ENCODE measurements around the gene WWTR1. TPM values are rescaled to one million over a fixed set of nuclear protein-coding genes. Genes with fewer than 3 reads are reported as not detected.

The WWTR1 gene
- total RNA-seq, 1 experiment from 2014 or later = 28.2 TPM

- in situ Hi-C loops (cut with HindIII; ENCODE audit: low sequenced_read_pairs) = no loop called here
- no peak for DNase-seq (ENCODE audit: low spot score)
Observed at GRCh38 chr3:149551500-149551899, 106.3 kb downstream of the WWTR1 start.

GRCh38 chr3:149548669-149549065, 109.2 kb downstream of the WWTR1 start:
- in situ Hi-C loops (cut with HindIII; ENCODE audit: low sequenced_read_pairs) = no loop called here
- no peak for DNase-seq (ENCODE audit: low spot score)

- in situ Hi-C loops (cut with HindIII; ENCODE audit: low sequenced_read_pairs) = no loop called here
- DNase-seq (ENCODE audit: low spot score) = no peak
Observed at GRCh38 chr3:149547954-149548668, 109.7 kb downstream of the WWTR1 start.

- in situ Hi-C loops (cut with HindIII; ENCODE audit: low sequenced_read_pairs) = no loop called here
- DNase-seq (ENCODE audit: low spot score) = peak; percentile 21
Observed at GRCh38 chr3:149547413-149547812, 110.4 kb downstream of the WWTR1 start.

- no peak for DNase-seq (ENCODE audit: low spot score)
- in situ Hi-C loops (cut with HindIII; ENCODE audit: low sequenced_read_pairs) = no loop called here
Observed at GRCh38 chr3:149545049-149545448, 112.8 kb downstream of the WWTR1 start.

GRCh38 chr3:149542375-149543312, 115.2 kb downstream of the WWTR1 start:
- DNase-seq (ENCODE audit: low spot score) = no peak
- in situ Hi-C loops (cut with HindIII; ENCODE audit: low sequenced_read_pairs) = no loop called here

GRCh38 chr3:149541091-149541491, 116.7 kb downstream of the WWTR1 start:
- DNase-seq (ENCODE audit: low spot score) = no peak
- in situ Hi-C loops (cut with HindIII; ENCODE audit: low sequenced_read_pairs) = no loop called here

- in situ Hi-C loops (cut with HindIII; ENCODE audit: low sequenced_read_pairs) = no loop called here
- DNase-seq (ENCODE audit: low spot score) = no peak
Observed at GRCh38 chr3:149538371-149538770, 119.5 kb downstream of the WWTR1 start.

GRCh38 chr3:149536429-149536828, 121.4 kb downstream of the WWTR1 start:
- in situ Hi-C loops (cut with HindIII; ENCODE audit: low sequenced_read_pairs) = no loop called here

GRCh38 chr3:149535333-149535685, 122.5 kb downstream of the WWTR1 start:
- in situ Hi-C loops (cut with HindIII; ENCODE audit: low sequenced_read_pairs) = no loop called here

More at GRCh38 chr3:149536429-149536828, 121.4 kb downstream of the WWTR1 start:
- peak; percentile 59 for DNase-seq (ENCODE audit: low spot score)

GRCh38 chr3:149534671-149535332, 123.0 kb downstream of the WWTR1 start:
- in situ Hi-C loops (cut with HindIII; ENCODE audit: low sequenced_read_pairs) = no loop called here
- no peak for DNase-seq (ENCODE audit: low spot score)

More at GRCh38 chr3:149535333-149535685, 122.5 kb downstream of the WWTR1 start:
- no peak for DNase-seq (ENCODE audit: low spot score)

- DNase-seq (ENCODE audit: low spot score) = no peak
- in situ Hi-C loops (cut with HindIII; ENCODE audit: low sequenced_read_pairs) = no loop called here
Observed at GRCh38 chr3:149534082-149534481, 123.7 kb downstream of the WWTR1 start.

GRCh38 chr3:149532489-149533180, 125.2 kb downstream of the WWTR1 start:
- in situ Hi-C loops (cut with HindIII; ENCODE audit: low sequenced_read_pairs) = no loop called here
- no peak for DNase-seq (ENCODE audit: low spot score)

GRCh38 chr3:149529099-149529498, 128.7 kb downstream of the WWTR1 start:
- in situ Hi-C loops (cut with HindIII; ENCODE audit: low sequenced_read_pairs) = no loop called here

GRCh38 chr3:149528340-149528650, 129.5 kb downstream of the WWTR1 start:
- no peak for DNase-seq (ENCODE audit: low spot score)
- in situ Hi-C loops (cut with HindIII; ENCODE audit: low sequenced_read_pairs) = no loop called here

More at GRCh38 chr3:149529099-149529498, 128.7 kb downstream of the WWTR1 start:
- no peak for DNase-seq (ENCODE audit: low spot score)

- in situ Hi-C loops (cut with HindIII; ENCODE audit: low sequenced_read_pairs) = no loop called here
- DNase-seq (ENCODE audit: low spot score) = no peak
Observed at GRCh38 chr3:149527531-149528339, 130.1 kb downstream of the WWTR1 start.

- in situ Hi-C loops (cut with HindIII; ENCODE audit: low sequenced_read_pairs) = no loop called here
- no peak for DNase-seq (ENCODE audit: low spot score)
Observed at GRCh38 chr3:149523512-149524299, 134.1 kb downstream of the WWTR1 start.

- in situ Hi-C loops (cut with HindIII; ENCODE audit: low sequenced_read_pairs) = no loop called here
- DNase-seq (ENCODE audit: low spot score) = no peak
Observed at GRCh38 chr3:149519912-149520311, 137.9 kb downstream of the WWTR1 start.
